ENCODE data around the gene CISD1.

The CISD1 gene

GRCh38 chr10:58307676-58308075, 38.7 kb downstream of the CISD1 start:
- no peak for DNase-seq (ENCODE audit: low spot score)

GRCh38 chr10:58311026-58311425, 42.1 kb downstream of the CISD1 start:
- no peak for DNase-seq (ENCODE audit: low spot score)

DNA sequence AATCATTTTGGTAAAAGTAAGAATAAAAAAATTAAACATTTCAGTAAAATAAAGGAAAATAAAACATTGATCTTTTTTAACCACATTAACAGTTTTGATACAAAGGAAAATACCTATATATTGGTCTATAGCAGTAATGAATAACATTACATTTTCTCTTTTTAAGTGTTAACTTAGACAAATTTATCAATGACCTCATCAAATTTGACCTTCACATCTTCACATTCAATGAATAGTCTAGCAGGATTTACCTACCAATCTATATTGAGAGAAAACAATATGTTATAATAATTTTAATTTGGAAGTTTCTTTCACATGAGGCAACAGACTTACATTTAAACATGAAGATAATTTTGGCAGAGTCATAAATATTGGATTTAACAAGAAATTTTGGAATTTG, 47.9 kb downstream of the CISD1 start:
- no peak for DNase-seq (ENCODE audit: low spot score)

DNA sequence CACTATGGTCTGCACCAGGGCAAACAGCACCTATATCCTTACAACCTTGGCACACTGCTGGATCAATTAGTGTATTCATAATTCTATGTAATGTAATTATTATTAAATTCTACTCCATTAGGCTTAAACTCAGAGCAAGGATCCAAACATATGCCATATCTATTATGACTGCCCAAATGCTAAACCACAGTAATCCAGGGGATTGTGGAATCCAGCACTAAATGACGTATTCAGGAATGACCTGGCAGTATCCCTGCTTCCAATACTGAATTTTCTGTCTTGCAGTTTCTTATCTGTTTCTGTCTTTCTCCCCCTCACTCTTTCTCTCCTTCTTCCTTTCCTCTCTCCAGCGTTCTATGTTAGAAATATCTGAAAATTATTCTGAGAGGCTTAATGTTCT, 49.4 kb downstream of the CISD1 start:
- no peak for DNase-seq (ENCODE audit: low spot score)

DNA sequence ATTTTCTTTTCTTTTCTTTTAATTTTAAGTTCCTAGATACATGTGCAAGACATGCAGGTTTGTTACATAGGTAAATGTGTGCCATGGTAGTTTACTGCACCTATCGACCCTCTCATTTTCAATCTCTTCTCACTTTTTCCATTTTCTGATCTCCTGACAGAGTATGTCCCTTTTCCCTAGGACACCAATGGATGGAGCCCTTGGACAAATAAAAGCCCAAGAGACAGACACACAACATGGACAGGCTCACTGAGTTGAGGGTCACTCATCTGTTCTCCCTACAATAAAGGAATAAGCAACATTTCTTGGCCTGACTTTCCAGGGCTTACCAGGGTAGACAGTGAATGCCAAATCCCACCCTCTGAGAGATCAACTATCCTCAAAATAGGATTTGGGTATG, 50.6 kb downstream of the CISD1 start:
- DNase-seq (ENCODE audit: low spot score), result no peak

GRCh38 chr10:58320351-58321049, 51.5 kb downstream of the CISD1 start:
- no peak for DNase-seq (ENCODE audit: low spot score)

DNA sequence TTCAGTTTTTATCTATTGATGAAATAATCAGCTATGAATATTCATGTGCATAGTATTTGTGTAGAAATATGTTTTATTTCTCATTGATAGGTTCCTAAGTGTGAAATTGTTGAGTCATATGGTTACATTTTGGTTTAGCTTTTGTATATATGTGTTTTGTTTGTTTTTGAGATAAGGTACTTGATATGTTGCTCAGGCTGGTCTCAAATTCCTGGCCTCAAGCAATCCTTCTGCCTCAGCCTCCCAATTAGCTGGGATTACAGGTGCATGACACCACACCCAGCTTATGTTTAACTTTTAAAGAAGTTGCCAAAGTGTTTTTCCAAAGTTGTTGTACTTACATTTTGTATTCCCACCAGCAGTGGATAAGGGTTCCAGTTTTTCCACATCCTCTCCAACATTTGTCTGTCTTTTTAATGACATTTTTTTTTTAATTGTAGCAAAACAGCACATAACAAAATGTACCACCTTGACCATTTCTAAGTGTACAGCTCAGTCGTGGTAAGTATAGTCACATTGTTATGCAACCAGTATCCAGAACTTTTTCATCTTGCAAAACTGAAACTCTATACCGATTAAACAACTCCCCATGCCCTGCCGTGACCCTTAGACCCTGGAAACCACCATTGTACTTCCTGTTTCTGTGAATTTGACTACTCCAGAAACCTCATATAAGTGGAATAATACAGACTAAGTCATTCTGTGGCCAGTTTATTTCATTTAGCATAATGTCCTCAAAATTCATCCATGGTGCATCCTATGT, 53.3 kb downstream of the CISD1 start:
- no peak for DNase-seq (ENCODE audit: low spot score)

GRCh38 chr10:58322835-58323209, 53.9 kb downstream of the CISD1 start:
- DNase-seq (ENCODE audit: low spot score), result no peak

- peak; percentile 88 for DNase-seq (ENCODE audit: low spot score)
Observed at GRCh38 chr10:58326967-58327381, 58.0 kb downstream of the CISD1 start.

- no peak for DNase-seq (ENCODE audit: low spot score)
Observed at GRCh38 chr10:58328233-58328632, 59.3 kb downstream of the CISD1 start.

DNA sequence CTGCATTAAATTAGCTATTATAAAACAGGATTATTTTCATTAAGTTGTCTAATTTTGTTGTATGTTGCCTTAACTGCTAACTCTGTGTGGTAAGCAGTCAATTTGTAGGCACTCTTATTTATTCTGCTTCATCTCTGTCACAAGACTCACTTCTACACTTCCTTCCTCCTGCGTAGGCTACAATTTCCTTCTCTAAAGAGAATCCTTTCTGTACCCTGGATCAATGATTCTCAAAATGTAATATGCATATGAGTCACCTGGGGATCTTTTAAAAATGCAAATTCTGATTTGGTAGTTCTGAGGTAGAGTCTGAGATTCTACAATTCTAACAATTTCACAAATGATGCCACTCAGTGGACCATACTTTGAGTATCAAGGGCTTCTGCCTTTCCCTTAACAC, 61.5 kb downstream of the CISD1 start:
- no peak for DNase-seq (ENCODE audit: low spot score)

GRCh38 chr10:58331646-58332045, 62.7 kb downstream of the CISD1 start:
- no peak for DNase-seq (ENCODE audit: low spot score)

DNA sequence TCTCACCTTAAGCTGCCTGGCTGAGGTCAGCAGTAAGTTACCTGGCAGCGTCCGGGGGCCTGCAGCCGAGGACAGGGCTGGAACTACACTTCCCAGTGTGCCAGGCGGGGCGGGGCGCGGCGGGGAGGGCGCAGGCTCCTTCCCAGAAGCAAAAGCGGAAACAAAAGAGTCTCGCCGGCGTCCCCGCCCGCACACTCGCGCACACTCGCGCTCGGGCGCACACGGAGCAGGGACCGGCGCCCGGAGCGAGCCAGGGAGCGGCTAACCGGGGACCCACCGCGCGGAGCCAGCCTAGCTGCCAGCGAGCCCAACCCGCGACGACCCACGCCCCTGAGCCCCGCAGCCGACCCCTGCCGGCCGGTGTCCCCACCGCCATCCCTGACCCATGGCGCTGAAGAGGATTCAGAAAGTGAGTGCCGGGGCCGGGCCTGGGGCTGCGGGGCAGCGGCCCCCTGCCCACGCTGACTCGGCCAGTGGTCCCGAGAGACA, 65.9 kb downstream of the CISD1 start, which contains the start of gene UBE2D1:
Gene UBE2D1, plus strand, starts transcription at position 190 of the 489 bp plus-strand sequence. Its CDS starts 196 bp downstream, at position 386.
- peak; percentile 88 for DNase-seq (ENCODE audit: low spot score)

GRCh38 chr10:58335306-58336005, 66.5 kb downstream of the CISD1 start:
- DNase-seq (ENCODE audit: low spot score), result peak; percentile 35

- no peak for DNase-seq (ENCODE audit: low spot score)
Observed at GRCh38 chr10:58336242-58336641, 67.3 kb downstream of the CISD1 start.
